HG03064 (cell line): Measurements from ENCODE around the gene PNMA3.
"Not testable (repeated sequence)": the region's sequence is repeated elsewhere in the genome, so short reads cannot be mapped to it uniquely, and the experiment has no call there.

ENCODE experiments used
- ATAC-seq: cut with Tn5 transposase; IDR thresholded peaks from one replicate; pipeline ENCODE4 v1.9.1; 2021; ENCODE audit warnings: low read depth; ENCODE audit not compliant: unreplicated experiment

Gene PNMA3

DNA sequence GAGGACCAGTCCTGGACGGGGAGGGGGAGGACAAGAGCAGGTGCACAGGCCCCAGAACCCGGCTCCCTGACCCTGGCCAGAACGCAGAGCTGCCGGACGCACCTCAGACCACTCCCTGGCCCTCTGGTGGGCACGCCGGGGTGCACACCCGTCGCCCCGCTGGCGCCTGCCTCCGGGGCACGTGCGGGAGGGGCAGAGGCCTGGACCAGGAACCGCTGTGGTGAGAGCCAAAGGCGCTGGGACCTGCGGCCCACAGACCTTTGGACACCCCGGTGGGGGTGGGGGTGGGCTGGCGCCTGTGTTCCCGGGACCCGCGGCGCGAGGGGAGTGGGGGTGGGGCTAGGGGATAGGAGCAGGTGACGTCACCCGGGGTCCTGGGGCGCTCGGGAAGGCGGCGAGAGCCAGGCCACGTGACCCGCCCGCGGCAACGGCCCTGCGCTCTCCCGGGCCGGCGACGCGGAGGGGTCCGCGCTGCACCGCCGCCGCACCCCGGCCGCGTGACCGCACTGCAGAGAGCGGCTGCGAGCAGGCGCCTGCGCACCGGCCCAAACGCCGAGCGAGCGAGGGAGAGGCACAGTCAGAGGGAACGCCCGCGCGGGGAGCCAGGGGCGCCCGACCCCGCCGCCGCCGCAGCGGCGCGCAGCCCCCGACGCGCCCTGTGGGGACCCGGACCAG, 15.8 kb downstream of the PNMA3 start, which contains the start of gene PNMA6A:
Gene PNMA6A (plus strand): TSS at position 546 of the 675 bp plus-strand sequence. CDS start 609 bp downstream, outside the sequence.
- ATAC-seq: not testable (repeated sequence)

DNA sequence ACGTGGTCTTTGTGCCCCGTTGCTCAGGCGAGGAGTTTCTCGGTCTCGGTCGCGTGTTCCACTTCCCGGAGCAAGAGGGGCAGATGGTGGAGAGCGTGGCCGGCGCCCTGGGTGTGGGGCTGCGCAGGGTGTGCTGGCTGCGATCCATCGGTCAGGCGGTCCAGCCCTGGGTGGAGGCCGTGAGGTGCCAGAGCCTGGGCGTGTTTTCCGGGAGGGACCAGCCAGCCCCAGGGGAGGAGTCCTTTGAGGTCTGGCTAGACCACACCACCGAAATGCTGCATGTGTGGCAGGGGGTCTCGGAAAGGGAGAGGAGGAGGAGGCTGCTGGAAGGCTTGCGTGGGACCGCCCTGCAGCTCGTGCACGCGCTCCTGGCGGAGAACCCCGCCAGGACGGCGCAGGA, 17.1 kb downstream of the PNMA3 start:
- ATAC-seq: not testable (repeated sequence)

DNA sequence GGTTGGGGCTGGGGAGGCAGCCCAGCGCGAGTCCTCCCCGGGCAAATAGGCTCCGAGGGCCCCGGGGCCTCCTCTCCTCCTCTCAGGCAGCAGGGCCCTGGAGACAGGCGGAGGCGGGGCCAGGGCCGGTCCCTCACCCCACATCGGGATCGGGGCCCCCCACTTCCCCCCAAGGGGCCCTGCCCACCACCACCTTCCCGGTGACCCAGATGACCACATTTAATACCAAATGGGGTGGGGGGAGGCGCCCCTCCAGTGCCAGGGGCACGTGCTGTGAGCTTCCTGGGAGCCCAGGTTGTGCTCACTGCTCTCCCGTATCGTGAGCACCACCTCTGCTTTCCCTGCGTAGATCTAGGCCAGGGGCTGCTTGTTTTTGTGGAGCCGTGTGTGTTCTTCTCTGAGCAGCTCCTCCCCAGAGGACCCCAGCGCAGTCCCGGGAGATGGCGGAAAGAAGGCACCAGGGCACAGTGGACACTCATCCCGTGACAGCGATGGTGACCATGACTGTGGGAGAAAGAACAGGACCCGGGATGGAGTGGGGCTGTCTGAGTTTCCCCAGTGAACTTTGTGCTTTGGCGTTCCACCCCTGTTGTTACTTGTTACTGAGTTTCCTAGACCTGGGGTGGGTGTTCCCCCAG, 18.1 kb downstream of the PNMA3 start:
- ATAC-seq: no peak

GRCh38 chrX:153074935-153075334, 18.7 kb downstream of the PNMA3 start:
- ATAC-seq: no peak

DNA sequence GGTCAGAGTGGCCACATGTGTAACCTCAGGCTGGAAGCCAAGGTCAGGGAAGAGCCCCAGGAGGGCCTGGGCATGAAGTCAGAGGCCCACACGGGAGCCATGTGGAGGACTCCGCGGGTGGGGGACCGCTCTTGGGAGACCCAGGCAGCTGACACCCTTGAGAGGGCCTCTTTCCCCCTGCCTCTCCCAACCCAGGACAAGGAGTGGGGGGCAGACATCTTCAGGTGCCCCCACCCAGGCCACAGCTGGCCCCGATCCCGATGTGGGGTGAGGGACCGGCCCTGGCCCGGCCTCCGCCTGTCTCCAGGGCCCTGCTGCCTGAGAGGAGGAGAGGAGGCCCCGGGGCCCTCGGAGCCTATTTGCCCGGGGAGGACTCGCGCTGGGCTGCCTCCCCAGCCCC, 19.1 kb downstream of the PNMA3 start:
- no peak for ATAC-seq

- not testable (repeated sequence) for ATAC-seq
Measured at GRCh38 chrX:153077437-153078135, 21.3 kb downstream of the PNMA3 start.

GRCh38 chrX:153083238-153083923, 27.1 kb downstream of the PNMA3 start:
- ATAC-seq: not testable (repeated sequence)

DNA sequence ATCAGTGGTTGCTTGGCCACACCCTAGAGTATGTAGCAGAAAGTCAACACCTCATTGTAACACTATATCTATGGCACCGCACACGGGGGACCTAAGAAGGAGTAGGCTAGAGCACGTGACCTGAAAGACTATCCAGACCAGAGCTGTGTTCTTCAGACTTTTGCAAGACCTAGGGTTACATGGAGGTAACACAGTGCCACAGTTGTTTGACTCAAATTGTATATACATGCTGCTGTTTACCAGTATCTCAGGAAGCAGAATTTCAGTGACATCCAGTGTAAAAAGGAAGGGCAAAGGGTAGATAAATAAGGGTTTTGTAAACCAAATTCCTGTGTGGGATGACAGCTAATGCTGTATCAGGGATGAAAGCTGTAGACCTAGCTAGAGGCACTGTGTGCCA, 46.1 kb downstream of the PNMA3 start:
- no peak for ATAC-seq

DNA sequence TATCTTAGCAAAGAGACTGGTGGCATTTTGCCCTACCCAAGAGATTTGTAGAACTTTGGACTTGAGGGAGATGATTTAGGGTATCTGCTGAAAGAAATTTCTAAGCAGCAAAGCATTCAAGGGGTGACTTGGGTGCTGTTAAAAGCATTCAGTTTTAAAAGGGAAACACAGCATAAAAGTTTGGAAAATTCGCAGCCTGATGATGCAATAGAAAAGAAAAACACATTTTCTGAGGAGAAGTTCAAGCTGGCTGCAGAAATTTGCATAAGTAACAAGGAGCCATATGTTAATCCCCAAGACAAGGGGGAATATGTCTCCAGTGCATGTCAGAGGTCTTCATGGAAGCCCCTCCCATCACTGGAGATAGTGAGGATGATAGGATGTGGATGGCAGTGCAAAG, 48.7 kb downstream of the PNMA3 start:
- ATAC-seq: not testable (repeated sequence)

DNA sequence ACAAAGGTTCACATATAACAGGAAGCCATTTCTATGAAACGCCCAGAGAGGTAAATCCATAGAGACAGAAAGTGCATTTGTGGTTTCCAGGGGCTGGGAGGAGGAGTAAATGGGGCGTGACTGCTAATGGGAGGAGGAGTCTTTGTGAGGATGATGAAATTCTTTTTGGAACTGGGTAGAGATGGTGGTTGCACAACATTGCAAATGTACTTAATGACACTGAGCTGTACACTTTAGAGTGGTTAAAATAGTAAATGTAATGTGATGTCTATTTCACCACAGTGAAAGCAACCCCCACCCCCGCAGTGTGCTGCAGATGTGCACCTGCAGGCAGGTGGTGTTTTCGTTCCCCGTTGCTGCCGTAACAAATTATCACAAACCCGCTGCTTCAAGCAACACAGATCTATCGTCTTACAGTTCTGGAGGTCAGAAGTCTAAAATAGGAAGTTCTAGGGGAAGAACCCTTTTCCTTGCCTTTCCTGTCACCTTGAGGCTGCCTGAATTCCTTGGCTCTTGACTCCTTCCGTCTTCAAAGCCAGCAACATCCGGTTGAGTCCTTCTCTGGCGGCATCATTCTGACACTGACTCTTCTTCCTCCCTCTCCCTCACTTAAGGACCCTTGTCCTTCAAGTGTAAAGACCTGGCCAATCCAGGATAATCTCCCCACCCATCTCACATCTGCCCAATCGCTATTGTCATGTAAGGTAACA, 50.0 kb downstream of the PNMA3 start:
- ATAC-seq: not testable (repeated sequence)
